GM23248 (cell line): ENCODE measurements around the gene MAP7D2. TPM values are rescaled to one million over a fixed set of nuclear protein-coding genes. Genes with fewer than 3 reads are reported as not detected.

Source experiments
- DNase-seq: peaks from one replicate; pipeline ENCODE4 v3.0.0-alpha.2; 2015
- H2AFZ ChIP-seq: fragments of 200-600 bp; sonication (generic); 2 replicates; pipeline ENCODE4 v1.6.1; 2016; ENCODE audit warnings: antibody characterized with exemption
- H3F3A ChIP-seq: fragments of 200-600 bp; sonication (generic); 2 replicates; pipeline ENCODE4 v1.6.1; 2016; ENCODE audit warnings: mild to moderate bottlenecking, antibody characterized with exemption, mixed run types; ENCODE audit not compliant: insufficient read depth
- H3K27ac ChIP-seq: fragments of 200-600 bp; sonication (generic); 2 replicates; pipeline ENCODE4 v1.5.1; 2016; ENCODE audit warnings: mild to moderate bottlenecking
- H3K27me3 ChIP-seq: fragments of 200-600 bp; sonication (generic); replicated peaks from 2 replicates; pipeline ENCODE4 v1.6.1; 2016; ENCODE audit warnings: mild to moderate bottlenecking; ENCODE audit not compliant: insufficient read depth
- H3K36me3 ChIP-seq: fragments of 200-600 bp; sonication (generic); 2 replicates; pipeline ENCODE4 v1.6.1; 2016; ENCODE audit warnings: low read depth, mild to moderate bottlenecking
- H3K4me1 ChIP-seq: fragments of 200-600 bp; sonication (generic); 2 replicates; pipeline ENCODE4 v1.6.1; 2016; ENCODE audit warnings: mild to moderate bottlenecking; ENCODE audit not compliant: insufficient read depth
- H3K4me2 ChIP-seq: fragments of 200-600 bp; sonication (generic); one replicate; pipeline ENCODE4 v1.6.1; 2016; ENCODE audit warnings: mild to moderate bottlenecking; ENCODE audit not compliant: unreplicated experiment
- H3K4me3 ChIP-seq: fragments of 200-600 bp; sonication (generic); 2 replicates; pipeline ENCODE4 v1.5.1; 2016; ENCODE audit warnings: mild to moderate bottlenecking
- H3K79me2 ChIP-seq: fragments of 200-600 bp; sonication (generic); 2 replicates; pipeline ENCODE4 v1.6.1; 2016; ENCODE audit warnings: mild to moderate bottlenecking; ENCODE audit not compliant: insufficient read depth
- H3K9ac ChIP-seq: fragments of 200-600 bp; sonication (generic); 2 replicates; pipeline ENCODE4 v1.6.1; 2016; ENCODE audit warnings: mild to moderate bottlenecking
- H3K9me2 ChIP-seq: fragments of 200-600 bp; sonication (generic); 2 replicates; pipeline ENCODE4 v1.6.1; 2016; ENCODE audit warnings: mixed run types, mild to moderate bottlenecking, moderate library complexity; ENCODE audit not compliant: insufficient read depth
- H3K9me3 ChIP-seq: fragments of 200-600 bp; sonication (generic); one replicate; pipeline ENCODE4 v1.6.1; 2017; ENCODE audit warnings: low read depth
- H4K20me1 ChIP-seq: fragments of 200-600 bp; sonication (generic); 2 replicates; pipeline ENCODE4 v1.6.0; 2016; ENCODE audit not compliant: insufficient read depth
- EZH2 ChIP-seq: fragments of 200-600 bp; sonication (generic); IDR thresholded peaks from 2 replicates; pipeline ENCODE4 v1.6.1; 2018; ENCODE audit warnings: antibody characterized with exemption, mild to moderate bottlenecking; ENCODE audit not compliant: insufficient read depth, poor library complexity, severe bottlenecking
- EZH2phosphoT487 ChIP-seq: fragments of 200-600 bp; sonication (generic); IDR thresholded peaks from 2 replicates; pipeline ENCODE4 v1.6.1; 2018; ENCODE audit warnings: antibody characterized with exemption, moderate library complexity, mild to moderate bottlenecking, low read depth; ENCODE audit not compliant: insufficient read depth
- WGBS, 2 experiments: methylation state at CpG; one replicate each; pipeline ENCODE4 v1.1.6; 2015 to 2017; ENCODE audit warnings: low lambda C conversion rate in 2 of 2, low coverage in 1 of 2; ENCODE audit errors: missing lambda C conversion rate in 2 of 2; 5-methylcytosine and 5-hydroxymethylcytosine counted together
- in situ Hi-C: fragments of 300-500 bp; cut with MboI; formaldehyde crosslinking; loops from 2 replicates; pipeline ENCODE4 v1.15.0; 2020
- polyA plus RNA-seq: library from polyadenylated mRNA; unstranded; fragments of >200 nt; fragmentation: Nextera tagmentation; extraction: Ambion mirVana; gene quantifications from 2 replicates; pipeline ENCODE4 v1.2.1, GENCODE V29; 2016
- total RNA-seq: library from RNA; depleted of rRNA; stranded (reverse); fragments of >200 nt; shearing (Covaris generic); gene quantifications from 2 replicates; pipeline ENCODE4 v1.2.3, GENCODE V29; 2014

MAP7D2 gene
- total and polyA plus RNA-seq, 2 experiments from 2014 or later: 0.11 to 0.32 TPM

DNA sequence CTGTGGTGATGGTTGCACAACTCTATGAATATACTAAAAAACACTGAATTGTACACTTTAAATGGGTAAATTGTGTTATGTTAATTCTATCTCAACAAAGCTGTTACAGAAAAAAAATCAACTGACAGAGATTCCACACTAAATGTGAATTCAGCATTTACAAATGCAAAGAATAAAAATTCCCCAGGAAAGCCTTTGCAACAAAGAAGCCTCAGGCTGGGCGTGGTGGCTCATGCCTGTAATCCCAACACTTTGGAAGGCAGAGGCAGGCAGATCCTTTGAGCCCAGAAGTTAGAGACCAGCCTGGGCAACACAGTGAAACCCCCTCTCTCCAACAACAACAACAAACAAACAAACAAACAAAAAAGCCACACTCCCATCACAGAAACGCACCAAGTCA is 134.8 kb downstream of the MAP7D2 start:
- in situ Hi-C loops: no loop called here
- Histone ChIP-seq H3K27me3 (no peaks in the 10 kb centered on the region), H2AFZ (no peak overlapping the region), H4K20me1 (no peaks in the 10 kb centered on the region), H3K4me2 (no peak overlapping the region), H3K4me3 (no peak overlapping the region), H3K79me2 (peaks cover 59% of the 10 kb centered on the region), H3K9me3 (no peaks in the 10 kb centered on the region), H3K9me2 (no peaks in the 10 kb centered on the region), H3F3A (no peaks in the 10 kb centered on the region), H3K4me1 (0 out of 2 replicates have a peak, but pooled peaks cover 3% of the 10 kb centered on the region), H3K36me3 (no peaks in the 10 kb centered on the region), H3K27ac (no peak overlapping the region), H3K9ac (no peak overlapping the region)
- DNase-seq: peak; percentile 2
- WGBS, 2 experiments: 64 to 85% methylated on average over 2 of the region's 2 CpGs
- no peak for TF ChIP-seq EZH2phosphoT487
- TF ChIP-seq EZH2: no peak

DNA sequence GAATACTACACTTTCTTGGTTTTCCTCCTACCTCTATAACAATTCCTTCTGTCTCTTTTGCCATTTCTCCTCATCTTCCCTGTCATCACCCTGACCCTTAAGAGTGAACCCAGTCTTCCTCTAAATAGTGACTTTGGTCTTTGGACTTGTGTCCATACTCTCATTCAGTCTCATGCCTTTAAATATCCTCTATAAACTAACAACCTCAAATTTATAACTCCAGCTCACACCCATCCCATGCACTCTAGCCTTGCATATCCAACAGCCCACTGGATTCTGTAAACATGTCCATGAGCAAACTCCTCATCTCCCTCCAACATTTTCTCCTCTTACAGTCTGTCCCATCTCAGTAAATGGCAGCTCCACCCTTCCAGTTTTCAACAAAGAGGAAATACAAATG is 140.9 kb downstream of the MAP7D2 start:
- in situ Hi-C loops: no loop called here
- Histone ChIP-seq H3K9ac (no peak overlapping the region), H4K20me1 (no peaks in the 10 kb centered on the region), H3F3A (no peaks in the 10 kb centered on the region), H3K4me2 (no peak overlapping the region), H3K27me3 (no peaks in the 10 kb centered on the region), H3K9me3 (no peaks in the 10 kb centered on the region), H3K27ac (no peak overlapping the region), H3K36me3 (no peaks in the 10 kb centered on the region), H3K4me3 (no peak overlapping the region), H2AFZ (no peak overlapping the region), H3K4me1 (no peaks in the 10 kb centered on the region), H3K9me2 (no peaks in the 10 kb centered on the region), H3K79me2 (peaks cover 60% of the 10 kb centered on the region)
- TF ChIP-seq EZH2phosphoT487 (no peak), EZH2 (no peak)
- no peak for DNase-seq

DNA sequence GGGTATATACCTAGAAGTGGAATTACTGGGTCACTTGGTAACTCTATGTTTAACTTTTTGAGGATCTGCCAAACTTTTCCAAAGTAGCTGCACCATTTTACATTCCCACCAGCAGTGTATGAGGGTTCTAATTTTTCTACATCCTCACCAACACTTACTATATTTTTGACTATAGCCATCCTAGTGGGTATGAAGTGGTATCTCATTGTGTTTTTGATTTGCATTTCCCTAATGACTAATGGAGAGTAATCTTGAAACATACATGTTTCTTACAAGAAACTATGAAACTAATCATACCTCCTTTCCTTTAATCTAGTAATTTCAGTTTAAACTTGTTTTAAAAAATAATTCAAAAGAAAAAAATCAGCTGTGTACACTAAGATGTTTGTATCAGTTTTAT is 143.7 kb downstream of the MAP7D2 start:
- Histone ChIP-seq H3K4me3 (no peak overlapping the region), H3K4me1 (no peaks in the 10 kb centered on the region), H3K9ac (no peak overlapping the region), H3K27me3 (no peaks in the 10 kb centered on the region), H2AFZ (no peak overlapping the region), H4K20me1 (no peaks in the 10 kb centered on the region), H3F3A (no peaks in the 10 kb centered on the region), H3K4me2 (no peak overlapping the region), H3K9me3 (no peaks in the 10 kb centered on the region), H3K9me2 (no peaks in the 10 kb centered on the region), H3K27ac (no peak overlapping the region), H3K79me2 (peaks cover 47% of the 10 kb centered on the region), H3K36me3 (no peaks in the 10 kb centered on the region)
- in situ Hi-C loops: no loop called here
- TF ChIP-seq EZH2 (no peak), EZH2phosphoT487 (no peak)
- DNase-seq: no peak

DNA sequence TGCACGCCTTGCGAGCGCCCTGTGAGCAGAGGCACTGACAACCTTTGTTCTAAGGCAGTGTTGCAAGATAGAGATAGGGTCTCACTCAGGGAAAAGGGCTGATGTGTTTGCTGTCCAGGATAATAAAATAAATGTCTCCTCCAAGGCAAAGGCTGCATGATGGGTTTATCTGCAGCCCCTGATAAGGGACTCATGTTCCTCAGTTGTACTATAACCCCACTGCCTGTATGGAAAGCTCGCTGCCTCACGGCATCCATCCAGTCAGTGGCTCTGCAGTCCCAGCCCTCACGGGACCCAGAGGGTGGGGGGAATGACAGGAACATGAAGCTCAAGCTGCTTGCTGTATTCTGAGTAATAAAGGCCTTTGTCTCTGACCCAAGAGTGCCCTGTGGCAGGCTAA is 148.4 kb downstream of the MAP7D2 start:
- peaks cover 15% of the 10 kb centered on the region for H3K79me2 ChIP-seq
- H3K4me3 ChIP-seq: no peak overlapping the region
- H3K9ac ChIP-seq: no peak overlapping the region
- H3K4me1 ChIP-seq: no peaks in the 10 kb centered on the region
- WGBS, 2 experiments: 98 to 100% methylated on average over 6 of the region's 6 CpGs
- H3F3A ChIP-seq: no peaks in the 10 kb centered on the region
- TF ChIP-seq EZH2 (no peak), EZH2phosphoT487 (no peak)
- H2AFZ ChIP-seq: no peak overlapping the region
- H3K9me3 ChIP-seq: no peaks in the 10 kb centered on the region
- H3K9me2 ChIP-seq: no peaks in the 10 kb centered on the region
- in situ Hi-C loops: no loop called here
- no peak overlapping the region for H3K4me2 ChIP-seq
- no peak for DNase-seq
- H3K27ac ChIP-seq: no peak overlapping the region
- no peaks in the 10 kb centered on the region for H3K27me3 ChIP-seq
- H4K20me1 ChIP-seq: no peaks in the 10 kb centered on the region
- H3K36me3 ChIP-seq: no peaks in the 10 kb centered on the region

DNA sequence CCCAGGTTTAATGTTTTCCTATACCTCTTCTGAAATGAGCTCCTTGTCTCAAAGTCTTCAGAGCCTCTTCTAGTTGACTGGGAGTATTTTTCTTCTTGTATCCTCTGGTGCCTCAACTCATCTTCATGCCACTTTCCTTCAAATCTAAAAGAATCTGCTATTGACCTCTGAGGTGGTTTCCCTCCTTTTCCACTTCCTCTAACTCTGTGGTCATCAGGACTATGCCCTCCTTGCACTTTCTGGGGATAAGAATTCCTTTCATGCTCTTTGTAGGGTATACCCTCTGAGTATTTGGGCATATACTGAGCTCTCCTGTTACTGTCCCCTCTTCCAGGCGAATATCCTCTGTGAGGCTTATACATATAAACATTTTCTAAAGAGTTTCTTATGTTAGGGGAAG is 150.7 kb downstream of the MAP7D2 start:
- TF ChIP-seq EZH2: no peak
- 100% methylated on average over 1 of the region's 1 CpG for WGBS, 2 experiments
- Histone ChIP-seq H2AFZ (no peak overlapping the region), H3K9ac (no peak overlapping the region), H3K4me2 (no peak overlapping the region), H3K9me3 (no peaks in the 10 kb centered on the region), H3K79me2 (peaks cover 6% of the 10 kb centered on the region), H3K27me3 (no peaks in the 10 kb centered on the region), H3K27ac (no peak overlapping the region), H3F3A (no peaks in the 10 kb centered on the region), H3K36me3 (no peaks in the 10 kb centered on the region), H3K4me1 (no peaks in the 10 kb centered on the region), H3K4me3 (no peak overlapping the region), H3K9me2 (no peaks in the 10 kb centered on the region), H4K20me1 (no peaks in the 10 kb centered on the region)
- in situ Hi-C loops: no loop called here
- no peak for DNase-seq
